Measurements from ENCODE around the gene MCHR2. TPM values are rescaled to one million over a fixed set of nuclear protein-coding genes. Genes with fewer than 3 reads are reported as not detected.

MCHR2 gene
- total RNA-seq, 3 donors from 2014 or later (not counting 1 experiment from before 2014, with no cell fraction given): not detected

- Histone ChIP-seq H3K36me3 (ENCODE audit: control insufficient read depth, insufficient read depth, low read length) (no peaks in the 10 kb centered on the region), H3K4me3 (ENCODE audit: low read length) (no peak overlapping the region), H3K4me1 (ENCODE audit: control insufficient read depth, insufficient read depth, low read length) (no peaks in the 10 kb centered on the region), H3K27me3 (ENCODE audit: control insufficient read depth, insufficient read depth, low read length) (no peaks in the 10 kb centered on the region), H3K9me3 (ENCODE audit: control insufficient read depth, insufficient read depth, low read length) (no peaks in the 10 kb centered on the region), H3K27ac (ENCODE audit: low read length) (no peak overlapping the region)
- Mint-ChIP-seq H3K27ac (no peak overlapping the region), H3K4me3 (no peak overlapping the region), H3K4me1 (no peaks in the 10 kb centered on the region), H3K36me3 (no peaks in the 10 kb centered on the region), H3K9me3 (peaks cover 2 to 3% of the 10 kb centered on the region in 2 donors), H3K27me3 (ENCODE audit: low read depth in 2 of 2) (no peaks in the 10 kb centered on the region)
- ATAC-seq: no peak
- TF ChIP-seq, protein P1, sequence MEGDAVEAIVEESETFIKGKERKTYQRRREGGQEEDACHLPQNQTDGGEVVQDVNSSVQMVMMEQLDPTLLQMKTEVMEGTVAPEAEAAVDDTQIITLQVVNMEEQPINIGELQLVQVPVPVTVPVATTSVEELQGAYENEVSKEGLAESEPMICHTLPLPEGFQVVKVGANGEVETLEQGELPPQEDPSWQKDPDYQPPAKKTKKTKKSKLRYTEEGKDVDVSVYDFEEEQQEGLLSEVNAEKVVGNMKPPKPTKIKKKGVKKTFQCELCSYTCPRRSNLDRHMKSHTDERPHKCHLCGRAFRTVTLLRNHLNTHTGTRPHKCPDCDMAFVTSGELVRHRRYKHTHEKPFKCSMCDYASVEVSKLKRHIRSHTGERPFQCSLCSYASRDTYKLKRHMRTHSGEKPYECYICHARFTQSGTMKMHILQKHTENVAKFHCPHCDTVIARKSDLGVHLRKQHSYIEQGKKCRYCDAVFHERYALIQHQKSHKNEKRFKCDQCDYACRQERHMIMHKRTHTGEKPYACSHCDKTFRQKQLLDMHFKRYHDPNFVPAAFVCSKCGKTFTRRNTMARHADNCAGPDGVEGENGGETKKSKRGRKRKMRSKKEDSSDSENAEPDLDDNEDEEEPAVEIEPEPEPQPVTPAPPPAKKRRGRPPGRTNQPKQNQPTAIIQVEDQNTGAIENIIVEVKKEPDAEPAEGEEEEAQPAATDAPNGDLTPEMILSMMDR (IDR thresholded peaks at IDR 0.05): no peak
- intact Hi-C loops (cut with micrococcal nuclease): no loop called here
- no peak for DNase-seq
Observed at GRCh38 chr6:99933129-99933528, 60.9 kb downstream of the MCHR2 start.

- no peaks in the 10 kb centered on the region for H3K36me3 Mint-ChIP-seq
- no peaks in the 10 kb centered on the region for H3K4me1 Mint-ChIP-seq
- no peaks in the 10 kb centered on the region for H3K9me3 ChIP-seq (ENCODE audit: control insufficient read depth, insufficient read depth, low read length)
- WGBS (ENCODE audit: insufficient coverage): 85% methylated on average over 2 of the region's 4 CpGs
- no peak for ATAC-seq
- no peak overlapping the region for H3K4me3 Mint-ChIP-seq
- H3K4me1 ChIP-seq (ENCODE audit: control insufficient read depth, insufficient read depth, low read length): no peaks in the 10 kb centered on the region
- H3K9me3 Mint-ChIP-seq: peaks cover 0 to 2% of the 10 kb centered on the region in 2 donors
- H3K27me3 ChIP-seq (ENCODE audit: control insufficient read depth, insufficient read depth, low read length): no peaks in the 10 kb centered on the region
- intact Hi-C loops (cut with micrococcal nuclease): no loop called here
- H3K4me3 ChIP-seq (ENCODE audit: low read length): no peak overlapping the region
- DNase-seq: no peak
- no peaks in the 10 kb centered on the region for H3K36me3 ChIP-seq (ENCODE audit: control insufficient read depth, insufficient read depth, low read length)
- H3K27ac Mint-ChIP-seq: no peak overlapping the region
- TF ChIP-seq, protein P1 (IDR thresholded peaks at IDR 0.05): no peak
- H3K27ac ChIP-seq (ENCODE audit: low read length): no peak overlapping the region
- H3K27me3 Mint-ChIP-seq (ENCODE audit: low read depth in 2 of 2): peaks cover 0 to 2% of the 10 kb centered on the region in 2 donors
Observed at GRCh38 chr6:99912657-99913056, 81.4 kb downstream of the MCHR2 start.

GRCh38 chr6:99905209-99906106 is 88.6 kb downstream of the MCHR2 start:
- no peak overlapping the region for H3K4me3 ChIP-seq (ENCODE audit: low read length)
- no peaks in the 10 kb centered on the region for H3K4me1 ChIP-seq (ENCODE audit: control insufficient read depth, insufficient read depth, low read length)
- WGBS (ENCODE audit: insufficient coverage): 43% methylated on average over 2 of the region's 4 CpGs
- H3K4me3 Mint-ChIP-seq: no peak overlapping the region
- H3K27me3 ChIP-seq (ENCODE audit: control insufficient read depth, insufficient read depth, low read length): no peaks in the 10 kb centered on the region
- no peak overlapping the region for H3K27ac ChIP-seq (ENCODE audit: low read length)
- no peaks in the 10 kb centered on the region for H3K36me3 ChIP-seq (ENCODE audit: control insufficient read depth, insufficient read depth, low read length)
- no peak for ATAC-seq
- no peak overlapping the region for H3K27ac Mint-ChIP-seq
- H3K9me3 ChIP-seq (ENCODE audit: control insufficient read depth, insufficient read depth, low read length): no peaks in the 10 kb centered on the region
- H3K36me3 Mint-ChIP-seq: no peaks in the 10 kb centered on the region
- TF ChIP-seq, protein P1 (IDR thresholded peaks at IDR 0.05): peak; percentile 10
- H3K27me3 Mint-ChIP-seq (ENCODE audit: low read depth in 2 of 2): no peaks in the 10 kb centered on the region
- H3K9me3 Mint-ChIP-seq: no peaks in the 10 kb centered on the region
- DNase-seq: peak in 1 of 2 donors; percentile 38
- intact Hi-C loops (cut with micrococcal nuclease): no loop called here
- H3K4me1 Mint-ChIP-seq: no peaks in the 10 kb centered on the region

All from natural killer cell (primary cell).